Type B pancreatic cell (in vitro differentiated cells): ENCODE results near the gene YPEL1. TPM values are rescaled to one million over a fixed set of nuclear protein-coding genes. Genes with fewer than 3 reads are reported as not detected.

Experiments used
- DNase-seq: peaks from one replicate; pipeline ENCODE4 v3.0.0; 2021; ENCODE audit warnings: mixed read lengths; ENCODE audit not compliant: unreplicated experiment; ENCODE audit errors: extremely low spot score
- H3K27ac Mint-ChIP-seq: 2 replicates; pipeline ENCODE4 v1.8.0; 2021; ENCODE audit warnings: mild to moderate bottlenecking, mixed read lengths
- H3K27me3 Mint-ChIP-seq: 2 replicates; pipeline ENCODE4 v1.8.0; 2021; ENCODE audit warnings: mixed read lengths
- H3K36me3 Mint-ChIP-seq: 2 replicates; pipeline ENCODE4 v1.8.0; 2021; ENCODE audit warnings: mixed read lengths
- H3K4me1 Mint-ChIP-seq: one replicate; pipeline ENCODE4 v1.8.0; 2021; ENCODE audit warnings: mixed read lengths; ENCODE audit not compliant: unreplicated experiment
- H3K4me3 Mint-ChIP-seq: 2 replicates; pipeline ENCODE4 v1.8.0; 2021; ENCODE audit warnings: mild to moderate bottlenecking, mixed read lengths
- H3K9me3 Mint-ChIP-seq: 2 replicates; pipeline ENCODE4 v1.8.0; 2021; ENCODE audit warnings: mixed read lengths
- CTCF ChIP-seq: fragments of 200-600 bp; sonication (generic); conservative IDR thresholded peaks from 2 replicates; pipeline ENCODE4 v1.5.0; 2021; ENCODE audit warnings: antibody characterized with exemption, mild to moderate bottlenecking
- total RNA-seq: library from RNA; stranded (reverse); gene quantifications from 2 replicates; pipeline ENCODE4 v1.2.1, GENCODE V29; 2021; ENCODE audit warnings: low replicate concordance

The YPEL1 gene
- total RNA-seq, 1 donor from 2014 or later = 19.3 TPM

- no peaks in the 10 kb centered on the region for H3K4me1 Mint-ChIP-seq
- no peak for TF ChIP-seq CTCF
- H3K36me3 Mint-ChIP-seq = peaks cover 18% of the 10 kb centered on the region
- no peaks in the 10 kb centered on the region for H3K27me3 Mint-ChIP-seq
- H3K27ac Mint-ChIP-seq = no peak overlapping the region
- H3K9me3 Mint-ChIP-seq = no peaks in the 10 kb centered on the region
- no peak overlapping the region for H3K4me3 Mint-ChIP-seq
- no peak for DNase-seq
These were observed 26.5 kb upstream of the YPEL1 start for GRCh38 chr22:21761994-21762680.

GRCh38 chr22:21761086-21761485, 25.5 kb upstream of the YPEL1 start:
- H3K36me3 Mint-ChIP-seq = peaks cover 13% of the 10 kb centered on the region
- no peak for DNase-seq
- H3K9me3 Mint-ChIP-seq = no peaks in the 10 kb centered on the region
- H3K27me3 Mint-ChIP-seq = no peaks in the 10 kb centered on the region
- H3K4me1 Mint-ChIP-seq = peaks cover under 1% of the 10 kb centered on the region
- TF ChIP-seq CTCF = no peak
- H3K4me3 Mint-ChIP-seq = no peak overlapping the region
- H3K27ac Mint-ChIP-seq = no peak overlapping the region

GRCh38 chr22:21760640-21761039, 25.0 kb upstream of the YPEL1 start:
- Mint-ChIP-seq H3K4me3 (no peak overlapping the region), H3K4me1 (peaks cover 5% of the 10 kb centered on the region), H3K9me3 (no peaks in the 10 kb centered on the region), H3K27me3 (no peaks in the 10 kb centered on the region), H3K27ac (no peak overlapping the region), H3K36me3 (peaks cover 12% of the 10 kb centered on the region)
- no peak for TF ChIP-seq CTCF
- DNase-seq = no peak

GRCh38 chr22:21759646-21760376, 24.2 kb upstream of the YPEL1 start:
- TF ChIP-seq CTCF = no peak
- Mint-ChIP-seq H3K9me3 (no peaks in the 10 kb centered on the region), H3K27me3 (no peaks in the 10 kb centered on the region), H3K36me3 (peaks cover 9% of the 10 kb centered on the region), H3K4me1 (peaks cover 12% of the 10 kb centered on the region), H3K4me3 (no peak overlapping the region), H3K27ac (no peak overlapping the region)
- DNase-seq = no peak

- Mint-ChIP-seq H3K36me3 (peaks cover 9% of the 10 kb centered on the region), H3K27me3 (no peaks in the 10 kb centered on the region), H3K27ac (peak overlapping the region; percentile 5), H3K4me1 (peaks cover 19% of the 10 kb centered on the region), H3K4me3 (no peak overlapping the region), H3K9me3 (no peaks in the 10 kb centered on the region)
- TF ChIP-seq CTCF = no peak
- no peak for DNase-seq
These were observed 23.5 kb upstream of the YPEL1 start for GRCh38 chr22:21759093-21759492.
